Fibroblast of pulmonary artery (primary cell): Measurements from ENCODE around the gene PRKACB.

ENCODE experiments used
- DNase-seq: peaks from one replicate; pipeline ENCODE4 v3.0.0-alpha.2; 2010; ENCODE audit warnings: low read depth
- H3K4me3 ChIP-seq: replicated peaks from 2 replicates; pipeline ENCODE4 v1.5.1; 2011; ENCODE audit warnings: low read depth, mild to moderate bottlenecking, control low read depth, low read length, moderate library complexity
- CTCF ChIP-seq: IDR thresholded peaks from 2 replicates; pipeline ENCODE4 v1.5.1; 2011; ENCODE audit warnings: mild to moderate bottlenecking, control low read depth, low read length, inconsistent platforms; ENCODE audit errors: missing control alignments

Gene PRKACB

GRCh38 chr1:84155517-84155916, 11.4 kb downstream of the PRKACB start:
- H3K4me3 ChIP-seq = no peak overlapping the region
- no peak for DNase-seq
- no peak for TF ChIP-seq CTCF

GRCh38 chr1:84156210-84156621, 12.1 kb downstream of the PRKACB start:
- no peak for TF ChIP-seq CTCF
- DNase-seq = peak; percentile 79
- no peak overlapping the region for H3K4me3 ChIP-seq

- TF ChIP-seq CTCF = no peak
- H3K4me3 ChIP-seq = no peak overlapping the region
- DNase-seq = no peak
Measured at GRCh38 chr1:84159533-84160240, 15.6 kb downstream of the PRKACB start.

- no peak for TF ChIP-seq CTCF
- DNase-seq = no peak
Measured at GRCh38 chr1:84162295-84162694, 18.2 kb downstream of the PRKACB start.

GRCh38 chr1:84163123-84163931, 19.3 kb downstream of the PRKACB start:
- peak; percentile 26 for DNase-seq
- no peak for TF ChIP-seq CTCF
- H3K4me3 ChIP-seq = peak overlapping the region; percentile 48

More at GRCh38 chr1:84162295-84162694, 18.2 kb downstream of the PRKACB start:
- H3K4me3 ChIP-seq = no peak overlapping the region

- no peak for TF ChIP-seq CTCF
- DNase-seq = peak; percentile 48
- peak overlapping the region; percentile 48 for H3K4me3 ChIP-seq
Measured at GRCh38 chr1:84164161-84164560, 20.1 kb downstream of the PRKACB start.
